NCI-H2107 treated with DMSO at 0.1 percent for 48 hours (cell line): ENCODE measurements around the gene CHSY3.

Experiments used
- DNase-seq: peaks from one replicate; lab custom pipeline; 2025; ENCODE audit not compliant: unreplicated experiment; lab: John Stamatoyannopoulos, UW

The CHSY3 gene

GRCh38 chr5:129945774-129946270 is 41.6 kb downstream of the CHSY3 start:
- no peak for DNase-seq

- no peak for DNase-seq
Measured at GRCh38 chr5:129951039-129951438, 46.8 kb downstream of the CHSY3 start.

DNA sequence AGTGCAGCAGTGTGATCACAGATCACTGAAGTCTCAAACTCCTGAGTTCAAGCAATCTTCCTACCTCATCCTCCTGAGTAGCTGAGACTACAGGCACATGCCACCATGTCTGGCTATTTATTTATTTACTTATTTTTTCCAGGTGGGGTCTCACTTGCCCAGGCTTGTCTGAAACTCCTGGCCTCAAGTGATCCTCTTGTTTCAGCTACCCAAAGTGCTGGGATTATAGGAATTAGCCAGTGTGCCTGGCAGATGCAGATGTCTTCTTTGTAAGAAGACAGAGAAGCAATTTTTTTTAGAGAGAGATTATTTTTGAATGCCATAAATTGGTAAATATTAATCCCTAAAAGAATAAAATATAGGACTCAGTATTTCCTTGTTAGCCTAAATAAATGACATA is 54.3 kb downstream of the CHSY3 start:
- DNase-seq, result no peak

GRCh38 chr5:129960831-129961230 is 56.6 kb downstream of the CHSY3 start:
- no peak for DNase-seq

DNA sequence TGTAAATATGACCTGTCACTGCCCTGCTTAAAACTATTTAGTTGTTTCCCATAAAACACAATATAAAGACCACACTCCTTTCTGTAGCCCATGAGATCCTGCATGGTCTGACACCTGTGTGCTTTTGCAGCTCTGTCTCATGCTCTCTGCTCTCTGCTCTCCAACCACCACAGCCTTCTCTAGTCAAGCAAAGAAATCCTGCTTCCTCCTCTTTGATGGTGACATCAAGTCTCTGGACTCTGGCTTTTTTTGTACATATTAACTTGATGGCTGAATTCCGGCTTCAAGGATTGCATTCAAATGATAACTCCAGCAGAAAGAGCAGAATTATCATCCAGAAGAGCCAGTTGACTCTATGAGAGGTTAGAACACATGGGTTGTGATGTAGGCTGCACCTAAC is 58.2 kb downstream of the CHSY3 start:
- DNase-seq, result no peak

- no peak for DNase-seq
Measured at GRCh38 chr5:129963359-129963758, 59.1 kb downstream of the CHSY3 start.

- DNase-seq, result no peak
Measured at GRCh38 chr5:129966071-129966470, 61.8 kb downstream of the CHSY3 start.

DNA sequence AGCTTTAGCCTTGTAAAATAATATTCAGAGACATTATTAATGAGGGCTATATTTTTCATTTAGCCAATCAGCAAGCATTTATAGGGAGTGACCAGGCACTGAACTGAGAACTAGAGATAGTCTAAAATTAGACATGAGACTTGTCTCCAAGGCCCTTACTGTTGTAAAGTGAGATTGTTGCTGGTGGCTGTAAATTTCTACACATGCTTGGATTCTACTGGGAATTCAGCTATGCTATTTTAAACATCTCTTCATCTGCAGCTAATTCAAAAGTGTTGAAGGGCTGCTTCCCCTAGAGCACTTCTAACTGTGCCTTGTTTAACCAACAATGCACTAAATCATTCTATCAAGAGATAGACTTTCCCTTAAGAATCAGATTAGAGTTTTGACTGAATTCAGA is 67.4 kb downstream of the CHSY3 start:
- DNase-seq, result no peak

DNA sequence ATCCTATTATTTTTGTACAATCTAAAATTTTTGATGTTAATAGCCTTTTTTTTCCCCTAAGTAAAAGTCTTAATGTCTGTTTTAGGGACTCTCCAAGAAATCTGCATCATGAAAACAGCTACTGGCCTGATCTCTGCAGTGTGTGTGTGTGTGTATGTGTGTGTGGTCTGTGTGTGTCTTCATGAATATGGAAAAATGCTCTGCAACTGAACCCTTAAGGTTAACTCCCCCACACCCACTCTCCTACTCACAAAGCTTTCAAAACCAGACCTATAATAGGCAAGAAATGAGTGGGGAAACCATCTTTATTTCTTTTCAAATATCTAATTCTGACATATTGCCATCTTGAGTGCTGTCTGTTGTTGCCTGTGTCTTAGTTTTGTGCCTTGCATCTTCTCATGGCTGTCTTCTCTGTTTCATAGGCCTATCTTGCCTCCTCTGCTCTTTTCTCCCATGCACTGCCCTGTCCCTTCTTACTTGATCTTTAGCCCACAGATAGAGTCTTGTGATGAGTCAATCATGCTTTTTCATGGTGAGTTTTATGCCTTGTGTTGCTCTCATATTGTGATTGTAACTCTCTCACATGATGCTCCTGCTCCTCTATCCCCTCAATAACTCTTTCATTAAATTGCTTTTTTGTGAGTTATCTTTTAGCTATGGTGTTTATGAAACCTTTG is 68.3 kb downstream of the CHSY3 start:
- no peak for DNase-seq

DNA sequence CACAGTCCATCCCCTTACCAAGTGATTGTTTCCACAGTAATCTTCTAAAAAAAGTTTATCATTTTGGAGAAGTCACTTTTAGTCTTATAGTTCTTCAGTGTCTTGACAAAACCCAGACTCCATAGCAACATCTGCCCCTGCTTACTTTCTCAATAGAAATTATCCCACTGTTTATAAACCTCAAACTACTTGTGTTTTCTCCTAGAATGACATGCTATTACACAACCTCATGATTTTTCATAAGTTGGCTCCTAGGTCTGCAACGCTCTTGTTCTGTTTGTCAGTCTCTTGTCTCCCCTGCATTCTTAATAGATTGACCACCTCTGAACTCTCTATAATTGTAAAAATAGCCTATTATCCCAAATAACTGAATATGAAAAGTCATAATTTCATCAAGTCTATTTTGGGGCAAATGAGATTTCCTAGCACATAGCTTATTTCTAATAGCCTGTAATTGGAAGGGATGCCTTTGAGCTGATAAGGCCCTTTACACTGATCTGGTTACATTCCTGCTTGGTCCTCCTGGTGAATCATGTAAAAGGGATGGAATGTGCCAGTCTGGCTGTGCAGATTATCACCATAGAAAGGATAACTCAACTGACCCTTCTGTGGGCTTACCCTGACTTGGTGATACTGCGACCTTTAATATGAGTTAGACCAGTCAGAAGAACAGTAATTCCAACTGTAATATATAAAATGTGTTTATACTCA is 69.6 kb downstream of the CHSY3 start:
- DNase-seq, result no peak

DNA sequence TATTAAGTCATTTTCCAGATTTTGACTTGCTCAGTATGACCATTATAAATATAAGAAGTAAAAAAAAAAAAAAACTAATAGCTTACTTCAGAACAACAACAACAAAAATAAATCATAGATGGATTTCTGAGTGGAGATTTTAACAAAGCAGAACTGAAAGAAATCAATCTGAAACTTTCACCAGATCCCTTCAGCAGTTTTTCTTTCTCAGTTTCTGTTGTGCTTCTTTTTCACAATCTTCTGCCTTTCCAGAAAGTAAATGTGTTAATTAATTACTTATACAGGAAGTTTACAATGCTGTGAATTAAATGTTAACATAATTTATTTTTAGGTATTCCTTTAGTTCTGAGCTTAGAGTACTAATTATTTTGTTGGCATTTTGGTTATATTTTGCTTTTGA is 73.5 kb downstream of the CHSY3 start:
- no peak for DNase-seq

- no peak for DNase-seq
Measured at GRCh38 chr5:129978270-129978669, 74.0 kb downstream of the CHSY3 start.

- no peak for DNase-seq
Measured at GRCh38 chr5:129988453-129988852, 84.2 kb downstream of the CHSY3 start.

DNA sequence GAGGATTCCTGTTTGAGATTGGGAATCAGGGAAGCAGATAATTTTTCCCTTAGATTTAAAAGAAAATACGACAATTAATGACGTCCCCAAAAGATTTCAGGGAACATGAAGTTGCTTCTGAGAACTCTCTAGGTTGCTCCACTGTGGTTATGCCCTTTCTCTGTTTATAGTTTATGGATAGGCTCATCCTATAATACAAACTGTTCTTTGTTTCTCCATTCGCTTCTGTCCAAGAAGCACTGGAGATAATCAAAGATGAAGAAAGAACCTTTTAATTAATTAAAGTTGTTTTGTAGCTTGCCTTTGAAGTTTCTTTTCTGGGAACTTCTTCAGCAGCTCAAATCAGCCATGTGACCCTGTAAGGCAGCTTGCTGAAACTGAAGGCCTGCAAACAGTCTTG is 87.5 kb downstream of the CHSY3 start:
- DNase-seq, result no peak

- no peak for DNase-seq
Measured at GRCh38 chr5:129996896-129997295, 92.6 kb downstream of the CHSY3 start.

DNA sequence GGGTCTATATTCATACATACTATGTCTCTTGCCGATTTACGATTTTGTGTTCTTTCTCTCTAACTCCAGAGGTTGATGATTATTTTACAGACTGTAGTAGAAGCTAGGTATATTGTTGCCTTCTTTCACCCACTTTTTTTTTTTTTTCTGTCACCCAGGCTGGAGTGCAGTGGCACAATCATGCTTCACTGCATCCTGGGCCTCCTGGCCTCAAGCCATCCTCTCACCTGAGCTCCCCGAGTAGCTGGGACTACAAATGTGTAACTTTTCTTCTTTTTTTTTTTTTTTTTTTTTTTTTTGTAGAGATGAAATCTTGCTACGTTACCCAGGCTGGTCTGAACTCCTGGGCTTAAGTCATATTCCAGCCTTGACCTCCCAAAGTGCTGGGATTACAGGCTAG is 96.2 kb downstream of the CHSY3 start:
- no peak for DNase-seq

- no peak for DNase-seq
Measured at GRCh38 chr5:130002183-130002582, 97.9 kb downstream of the CHSY3 start.

GRCh38 chr5:130002876-130003275 is 98.6 kb downstream of the CHSY3 start:
- DNase-seq, result no peak

DNA sequence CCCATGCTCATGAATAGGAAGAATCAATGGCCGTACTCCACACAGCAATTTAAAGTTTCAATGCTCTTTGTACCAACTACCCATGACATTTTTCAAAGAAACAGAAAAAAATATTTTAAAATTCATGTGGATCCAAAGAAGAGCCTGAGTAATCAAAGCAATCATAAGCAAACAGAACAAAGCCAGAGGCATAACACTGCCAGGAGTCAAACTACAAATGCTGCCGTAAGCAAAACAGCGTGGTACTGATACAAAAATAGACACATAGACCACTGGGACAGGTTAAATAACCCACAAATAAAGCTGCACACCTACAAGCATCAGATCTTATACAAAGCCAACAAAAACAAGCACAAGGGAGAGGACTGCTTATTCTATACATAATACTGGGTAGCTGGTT is 107.7 kb downstream of the CHSY3 start:
- no peak for DNase-seq

- no peak for DNase-seq
Measured at GRCh38 chr5:130017173-130017572, 112.9 kb downstream of the CHSY3 start.

DNA sequence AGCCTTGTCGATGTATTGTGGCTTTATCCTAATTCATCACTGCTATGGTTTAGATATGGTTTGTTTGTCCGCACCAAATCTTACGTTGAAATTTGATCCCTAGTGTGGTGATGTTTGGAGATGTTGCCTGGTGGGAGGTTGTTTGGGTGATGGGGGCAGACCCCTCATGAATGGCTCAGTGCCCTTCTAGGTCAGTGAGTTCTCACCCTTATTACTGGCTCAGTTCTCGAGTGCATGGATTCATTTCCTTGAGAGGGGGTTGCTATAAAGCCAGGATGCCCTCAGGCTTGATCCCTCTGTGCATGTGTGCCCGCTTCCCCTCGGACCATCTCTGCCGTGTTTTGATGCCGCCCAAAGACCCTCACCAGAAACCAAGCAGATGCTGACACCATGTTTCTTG is 114.4 kb downstream of the CHSY3 start:
- no peak for DNase-seq

DNA sequence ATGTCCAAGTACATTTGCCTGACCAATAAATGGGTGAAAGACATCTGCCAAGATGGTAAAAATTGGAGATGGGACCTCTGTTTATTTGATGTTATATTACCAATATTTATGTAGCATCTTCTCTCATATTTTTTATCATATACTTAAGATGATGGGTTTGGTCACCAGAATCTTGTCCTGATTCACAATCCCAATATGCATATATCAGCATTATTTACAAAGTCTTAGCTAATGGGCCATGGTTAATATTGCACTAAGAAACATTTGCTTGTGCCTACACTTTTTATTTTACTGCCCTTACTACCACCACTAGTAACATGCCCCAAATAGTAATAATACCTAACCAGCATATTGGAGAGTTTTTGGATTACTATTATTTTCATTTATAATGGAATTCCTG is 116.7 kb downstream of the CHSY3 start:
- DNase-seq, result no peak

GRCh38 chr5:130021876-130022275 is 117.6 kb downstream of the CHSY3 start:
- no peak for DNase-seq
